Erythroblast (primary cell): ENCODE results near the gene TMIE.

Experiments
- GATA1 ChIP-seq: IDR thresholded peaks from 2 replicates; pipeline ENCODE4 v1.6.1; 2011; ENCODE audit warnings: low read depth, mild to moderate bottlenecking, control low read depth, low read length, moderate library complexity
- POLR2A ChIP-seq: IDR thresholded peaks from 2 replicates; pipeline ENCODE4 v1.6.1; 2011; ENCODE audit warnings: mild to moderate bottlenecking, low read length

DNA sequence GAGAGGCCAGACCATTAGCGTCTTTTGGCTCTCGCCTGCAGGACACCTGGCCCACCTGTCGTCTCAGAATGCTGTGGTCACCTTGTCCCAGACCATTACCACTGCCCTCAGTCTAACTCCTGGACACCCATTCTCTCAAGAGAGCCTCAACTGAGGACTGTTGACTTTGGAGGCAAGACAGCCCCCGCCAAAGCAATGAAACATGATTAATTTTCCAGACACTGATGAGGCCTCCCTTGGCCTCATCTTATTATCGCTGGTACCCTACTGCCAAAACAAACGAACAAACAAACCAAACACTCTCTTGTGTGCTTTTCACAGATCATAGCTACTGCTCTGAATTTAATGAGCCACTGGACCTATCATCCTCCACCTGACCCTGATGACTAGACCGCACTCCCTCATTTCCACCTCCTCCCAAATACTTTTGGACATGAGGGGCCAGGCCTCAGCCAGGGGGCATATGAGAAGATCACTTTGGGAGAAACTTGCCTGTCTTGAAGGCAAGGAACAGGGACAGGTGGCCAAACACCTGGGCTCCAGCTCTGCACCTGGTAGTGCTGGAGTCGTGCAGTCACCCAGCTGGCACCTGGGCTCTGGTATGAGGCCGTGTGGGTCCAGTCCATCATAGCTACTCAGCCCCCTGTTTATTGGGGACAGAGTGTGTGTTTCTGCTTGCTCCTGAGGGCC is 35.3 kb upstream of the TMIE start:
- no peak for TF ChIP-seq POLR2A
- no peak for TF ChIP-seq GATA1
